Measurements from ENCODE around the gene RLF.

- no peak for TF ChIP-seq POLR2AphosphoS5 (IDR thresholded peaks at IDR 0.05; ENCODE audit: low read depth, low read length)
- TF ChIP-seq TAF1 (IDR thresholded peaks at IDR 0.05; ENCODE audit: borderline replicate concordance, low read depth, low read length): no peak
- no peak for TF ChIP-seq POLR2A (IDR thresholded peaks at IDR 0.05; ENCODE audit: low read depth, low read length)
Measured at GRCh38 chr1:40244138-40244744, 83.1 kb downstream of the RLF start.

Data from GM12892 (cell line).